GM21529 (cell line): ENCODE measurements around the gene CBFB.
A peak's percentile ranks its signal among the peaks of the same experiment; 100 is the strongest.
"Not testable (repeated sequence)": the region's sequence is repeated elsewhere in the genome, so short reads cannot be mapped to it uniquely, and the experiment has no call there.

ENCODE experiments used
- ATAC-seq: cut with Tn5 transposase; IDR thresholded peaks from one replicate; pipeline ENCODE4 v1.9.1; 2021; ENCODE audit not compliant: unreplicated experiment

Gene CBFB

DNA sequence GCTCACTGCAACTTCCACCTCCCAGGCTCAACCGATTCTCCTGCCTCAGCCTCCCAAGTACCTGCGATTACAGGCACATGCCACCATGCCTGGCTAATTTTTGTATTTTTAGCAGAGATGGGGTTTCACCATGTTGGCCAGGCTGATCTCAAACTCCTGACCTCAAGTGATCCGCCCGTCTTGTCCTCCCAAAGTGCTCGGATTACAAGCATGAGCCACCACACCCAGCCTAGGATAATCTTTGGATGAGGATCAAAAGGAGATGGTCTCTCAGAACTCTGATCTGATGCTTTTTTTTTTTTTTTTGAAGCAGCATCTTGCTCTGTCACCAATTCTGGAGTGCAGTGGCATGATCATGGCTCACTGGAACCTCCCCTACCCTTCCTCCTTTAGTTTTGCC is 93.8 kb downstream of the CBFB start:
- ATAC-seq, result not testable (repeated sequence)

DNA sequence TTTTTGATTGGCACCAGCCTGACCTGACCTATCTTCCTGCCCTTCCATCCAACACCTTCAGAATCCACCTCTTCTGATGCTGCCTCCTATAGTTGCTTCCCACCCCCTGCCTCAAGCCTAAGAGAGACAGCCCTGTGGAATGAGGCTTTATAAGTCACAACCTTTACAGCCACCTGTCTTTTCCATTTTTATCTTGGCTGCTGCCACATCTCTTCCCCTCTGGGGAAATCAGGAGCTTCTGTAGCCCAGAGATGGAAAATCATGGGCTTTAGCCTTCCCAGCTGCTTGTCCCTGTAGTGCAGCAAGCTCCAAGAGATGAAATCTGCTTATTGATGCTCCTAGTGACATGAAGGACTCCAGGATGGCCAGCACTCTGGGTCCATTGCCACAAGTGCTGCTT is 99.5 kb downstream of the CBFB start:
- ATAC-seq, result no peak

DNA sequence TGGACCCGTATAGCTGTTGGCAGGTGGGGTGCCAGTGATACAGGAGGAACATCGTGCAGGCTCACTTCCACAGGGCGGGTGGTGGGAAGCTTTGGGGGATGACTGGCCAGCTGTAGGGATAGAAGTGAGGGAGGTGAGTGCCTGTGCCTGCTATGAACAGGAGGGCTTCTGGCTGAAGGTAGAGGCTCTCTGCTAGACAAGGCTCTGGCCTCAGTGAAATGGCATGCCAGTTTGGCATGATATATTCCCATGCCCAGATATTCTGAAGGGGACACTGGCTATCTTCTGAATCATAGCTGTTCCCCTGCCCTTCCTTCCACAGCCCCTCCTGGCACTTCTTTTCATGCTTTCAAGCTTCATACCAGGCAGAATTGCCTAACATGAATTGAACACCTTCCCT is 99.9 kb downstream of the CBFB start:
- no peak for ATAC-seq

- ATAC-seq, result no peak
Observed at GRCh38 chr16:67129422-67129821, 100.5 kb downstream of the CBFB start.

DNA sequence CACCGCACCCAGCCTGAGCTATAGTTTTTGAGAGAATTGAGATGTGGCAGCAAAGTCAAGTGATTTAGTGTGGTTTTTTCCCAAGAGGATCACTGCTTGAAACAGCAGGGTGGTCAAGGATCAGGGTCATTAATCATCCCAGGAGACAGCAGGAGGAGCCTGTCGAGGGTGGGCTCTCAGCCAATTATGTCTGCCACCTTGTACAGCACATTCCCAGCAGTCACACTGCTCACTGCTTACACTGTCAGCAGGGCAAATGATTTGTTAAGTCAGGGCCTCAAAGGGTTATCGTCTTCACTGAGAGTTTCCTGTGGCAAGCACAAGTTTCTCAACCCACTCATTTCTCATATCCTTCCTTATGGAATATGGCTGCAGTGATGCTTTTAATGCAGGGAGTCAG is 108.7 kb downstream of the CBFB start:
- ATAC-seq, result no peak

- ATAC-seq, result no peak
Observed at GRCh38 chr16:67141391-67141790, 112.4 kb downstream of the CBFB start.

GRCh38 chr16:67142342-67142741 is 113.4 kb downstream of the CBFB start:
- ATAC-seq, result no peak

DNA sequence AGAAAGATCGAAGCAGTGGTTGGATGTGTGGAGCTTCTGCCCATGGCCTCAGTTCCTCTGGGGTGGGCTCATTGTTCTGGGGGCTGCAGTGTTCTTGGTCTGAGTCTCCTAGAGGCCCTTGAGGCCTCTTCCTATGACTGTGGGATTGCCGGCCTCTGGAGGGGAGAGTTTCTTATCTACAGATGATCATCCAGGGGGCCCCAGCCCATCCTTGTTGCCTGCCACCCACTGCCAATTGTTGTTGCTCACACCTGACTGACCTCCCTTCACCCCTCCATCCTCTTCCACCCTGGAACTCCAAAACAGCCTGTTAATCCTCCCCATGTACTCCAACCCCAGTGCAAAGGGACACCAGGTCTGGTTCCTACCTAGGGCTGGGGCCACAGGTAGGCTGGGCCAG is 116.0 kb downstream of the CBFB start:
- ATAC-seq, result no peak

GRCh38 chr16:67145746-67146145 is 116.8 kb downstream of the CBFB start:
- no peak for ATAC-seq

DNA sequence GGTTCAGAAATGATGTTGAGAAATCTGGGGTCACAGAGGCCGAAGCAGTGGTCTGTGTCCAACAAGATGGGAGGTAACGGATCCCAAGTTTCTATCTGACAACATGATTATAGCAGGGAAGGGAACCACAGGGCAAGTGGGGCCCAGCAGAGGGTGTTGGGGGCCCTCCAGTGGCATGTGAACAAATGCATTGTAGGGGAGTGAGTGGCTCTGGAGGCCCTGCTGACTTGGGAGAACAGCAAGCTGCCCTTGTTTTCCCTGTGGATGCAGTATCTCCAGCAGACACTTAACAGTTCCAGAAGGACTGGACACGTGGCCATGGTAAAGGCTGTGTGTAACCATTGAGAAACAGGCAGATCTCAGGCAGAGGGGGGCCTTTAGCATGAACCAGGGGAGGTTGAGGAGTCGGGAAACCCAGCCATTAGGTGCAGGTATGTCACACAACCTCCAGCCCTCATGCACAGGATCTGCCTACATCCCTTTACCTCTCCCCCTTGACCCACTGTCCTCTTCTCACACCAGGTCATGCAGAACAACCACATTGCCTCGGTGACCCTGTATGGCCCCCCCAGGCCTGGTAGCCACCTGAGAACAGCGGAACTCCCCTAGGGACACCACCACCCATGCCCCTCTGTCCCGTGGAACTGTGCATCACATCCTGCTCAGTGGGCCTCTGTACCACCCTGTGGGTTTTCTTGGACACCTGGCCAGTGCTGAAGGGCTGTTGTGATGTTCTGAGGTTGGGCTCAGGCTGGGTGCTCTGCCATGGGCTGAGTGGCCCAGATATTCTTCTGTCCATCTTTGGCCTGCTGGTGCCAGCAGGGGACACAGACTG is 117.8 kb downstream of the CBFB start:
- ATAC-seq, result no peak

GRCh38 chr16:67147437-67148140 is 118.6 kb downstream of the CBFB start:
- ATAC-seq, result no peak

DNA sequence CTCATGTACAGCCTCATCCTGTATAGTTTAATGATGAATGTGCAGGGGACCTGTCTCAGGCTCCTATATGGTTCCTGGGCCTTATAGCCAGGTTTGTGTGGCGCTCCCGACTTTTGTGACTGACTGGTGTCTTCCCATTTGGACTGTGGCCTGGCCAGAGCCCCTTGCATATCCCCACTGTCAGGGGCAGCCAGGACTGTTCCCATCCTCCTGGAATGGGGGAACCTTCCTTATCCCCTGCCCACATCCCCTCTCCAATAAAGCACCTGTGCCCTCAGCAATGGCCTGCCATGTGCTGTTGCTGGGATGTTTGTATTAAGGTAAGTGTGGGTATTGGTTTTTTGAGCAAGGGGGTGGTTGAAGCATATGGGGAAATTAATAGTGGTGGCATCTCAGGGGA is 119.3 kb downstream of the CBFB start:
- ATAC-seq, result no peak

- ATAC-seq, result no peak
Observed at GRCh38 chr16:67148656-67149275, 119.8 kb downstream of the CBFB start.

- no peak for ATAC-seq
Observed at GRCh38 chr16:67149276-67150046, 120.5 kb downstream of the CBFB start.

DNA sequence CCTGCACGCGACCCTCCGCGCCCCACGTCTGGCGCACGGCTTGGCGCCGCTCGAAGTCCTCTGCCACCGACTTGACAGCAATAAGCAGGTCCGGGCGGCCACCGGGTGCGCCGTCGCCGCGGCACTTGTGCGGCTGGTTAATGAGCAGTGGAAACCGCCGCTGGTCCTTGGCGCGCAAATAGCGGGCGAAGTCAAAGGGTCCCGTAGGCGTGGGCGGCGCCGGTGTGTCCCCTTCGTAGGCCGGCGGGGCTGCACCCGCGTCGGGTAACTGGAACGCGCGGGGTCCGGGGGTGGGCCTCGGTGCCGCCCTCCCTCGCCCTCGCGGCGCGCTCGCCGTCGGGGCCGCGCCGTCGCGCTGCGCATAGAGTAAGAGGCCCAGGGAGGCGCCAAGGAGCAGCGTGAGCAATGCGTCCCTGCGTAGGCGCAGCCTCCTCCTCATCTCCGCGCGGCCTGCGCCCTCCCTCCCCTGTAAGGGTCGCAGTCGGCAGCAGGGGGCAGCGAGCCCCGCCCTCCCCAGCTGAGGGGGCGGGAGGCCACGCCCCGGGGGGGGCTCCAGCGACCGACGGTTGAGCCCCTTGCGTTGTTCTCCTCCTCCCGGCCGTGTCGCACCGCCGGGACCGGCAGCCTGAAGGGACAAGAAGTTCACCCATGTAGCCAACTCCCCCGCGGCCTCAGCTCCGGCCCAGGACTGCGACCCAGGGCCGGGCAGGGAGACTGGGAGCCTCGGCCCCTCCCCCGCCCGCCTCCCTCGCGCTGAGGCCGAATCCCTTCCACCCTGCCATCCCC is 121.3 kb downstream of the CBFB start:
- ATAC-seq, result peak; percentile 48
